ENCODE data around the gene BAHCC1.

BAHCC1 gene

DNA sequence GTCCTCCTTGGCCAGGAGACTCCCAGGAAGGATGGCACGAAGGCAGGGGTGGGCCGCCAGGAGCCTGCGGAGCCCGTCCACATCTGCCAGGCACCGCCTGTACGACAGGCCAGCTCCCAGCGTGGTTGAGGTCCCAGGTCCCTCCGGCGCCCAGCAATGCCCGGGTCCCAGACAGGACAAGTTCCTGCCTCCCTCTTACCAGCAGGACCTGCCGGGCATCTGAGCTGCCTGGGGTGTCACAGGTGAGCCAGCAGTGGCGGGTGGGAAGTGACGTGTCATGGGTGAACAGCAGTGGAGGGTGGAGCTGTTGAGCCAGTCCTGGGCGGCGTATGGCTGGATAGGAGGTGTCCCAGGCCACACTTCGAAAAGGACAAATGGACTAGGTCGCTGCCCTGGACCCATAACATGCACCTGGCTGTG lies 15.7 kb upstream of the BAHCC1 start:
- no peaks in the 10 kb centered on the region for H3K36me3 ChIP-seq (ENCODE audit: insufficient read depth, insufficient read length, low read length)
- H3K4me3 ChIP-seq (ENCODE audit: insufficient read length, low read depth), result no peak overlapping the region
- no peaks in the 10 kb centered on the region for H3K9me3 ChIP-seq (ENCODE audit: insufficient read depth, low read length)
- H3K9ac ChIP-seq (ENCODE audit: insufficient read length, low read depth), result no peak overlapping the region
- no peak for TF ChIP-seq ZNF274 (IDR thresholded peaks at IDR 0.05; ENCODE audit: low read depth, low read length)
- TF ChIP-seq SUZ12 (IDR thresholded peaks at IDR 0.05; ENCODE audit: extremely low read depth, insufficient read depth, insufficient read length), result no peak
- no peak for TF ChIP-seq YY1 (IDR thresholded peaks at IDR 0.05; ENCODE audit: insufficient read depth, insufficient read length)
- DNase-seq (ENCODE audit: low read depth, low spot score), result no peak
- peaks cover 22% of the 10 kb centered on the region for H3K27me3 ChIP-seq (ENCODE audit: insufficient read depth, insufficient read length)
- H3K4me1 ChIP-seq (ENCODE audit: insufficient read depth, insufficient read length), result peaks cover 8% of the 10 kb centered on the region

DNA sequence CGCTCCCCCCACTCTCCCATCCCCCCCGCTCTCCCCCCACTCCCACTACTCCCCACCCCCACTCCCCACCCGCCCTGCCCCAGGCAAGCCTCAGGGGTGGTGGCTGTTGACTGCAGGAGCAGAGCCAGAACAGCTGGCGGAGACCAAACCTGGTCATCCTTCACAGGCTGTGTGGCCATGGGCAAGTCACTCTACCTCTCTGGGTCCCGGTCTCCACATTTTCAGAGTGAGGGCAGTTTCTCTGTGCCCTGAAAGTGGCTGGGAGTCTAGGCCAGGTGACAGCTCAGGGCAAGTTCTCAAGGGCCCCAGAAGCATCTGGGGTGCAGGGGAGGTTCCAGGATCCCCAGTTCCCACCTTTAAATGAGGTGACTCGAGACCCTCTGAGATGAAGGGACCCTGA lies 15.1 kb upstream of the BAHCC1 start:
- no peak for DNase-seq (ENCODE audit: low read depth, low spot score)
- H3K4me3 ChIP-seq (ENCODE audit: insufficient read length, low read depth), result no peak overlapping the region
- H3K27me3 ChIP-seq (ENCODE audit: insufficient read depth, insufficient read length), result peaks cover 26% of the 10 kb centered on the region
- peaks cover 8% of the 10 kb centered on the region for H3K4me1 ChIP-seq (ENCODE audit: insufficient read depth, insufficient read length)
- TF ChIP-seq YY1 (IDR thresholded peaks at IDR 0.05; ENCODE audit: insufficient read depth, insufficient read length) (no peak), SUZ12 (IDR thresholded peaks at IDR 0.05; ENCODE audit: extremely low read depth, insufficient read depth, insufficient read length) (no peak), ZNF274 (IDR thresholded peaks at IDR 0.05; ENCODE audit: low read depth, low read length) (no peak)
- H3K9ac ChIP-seq (ENCODE audit: insufficient read length, low read depth), result no peak overlapping the region
- H3K9me3 ChIP-seq (ENCODE audit: insufficient read depth, low read length), result no peaks in the 10 kb centered on the region
- H3K36me3 ChIP-seq (ENCODE audit: insufficient read depth, insufficient read length, low read length), result no peaks in the 10 kb centered on the region

DNA sequence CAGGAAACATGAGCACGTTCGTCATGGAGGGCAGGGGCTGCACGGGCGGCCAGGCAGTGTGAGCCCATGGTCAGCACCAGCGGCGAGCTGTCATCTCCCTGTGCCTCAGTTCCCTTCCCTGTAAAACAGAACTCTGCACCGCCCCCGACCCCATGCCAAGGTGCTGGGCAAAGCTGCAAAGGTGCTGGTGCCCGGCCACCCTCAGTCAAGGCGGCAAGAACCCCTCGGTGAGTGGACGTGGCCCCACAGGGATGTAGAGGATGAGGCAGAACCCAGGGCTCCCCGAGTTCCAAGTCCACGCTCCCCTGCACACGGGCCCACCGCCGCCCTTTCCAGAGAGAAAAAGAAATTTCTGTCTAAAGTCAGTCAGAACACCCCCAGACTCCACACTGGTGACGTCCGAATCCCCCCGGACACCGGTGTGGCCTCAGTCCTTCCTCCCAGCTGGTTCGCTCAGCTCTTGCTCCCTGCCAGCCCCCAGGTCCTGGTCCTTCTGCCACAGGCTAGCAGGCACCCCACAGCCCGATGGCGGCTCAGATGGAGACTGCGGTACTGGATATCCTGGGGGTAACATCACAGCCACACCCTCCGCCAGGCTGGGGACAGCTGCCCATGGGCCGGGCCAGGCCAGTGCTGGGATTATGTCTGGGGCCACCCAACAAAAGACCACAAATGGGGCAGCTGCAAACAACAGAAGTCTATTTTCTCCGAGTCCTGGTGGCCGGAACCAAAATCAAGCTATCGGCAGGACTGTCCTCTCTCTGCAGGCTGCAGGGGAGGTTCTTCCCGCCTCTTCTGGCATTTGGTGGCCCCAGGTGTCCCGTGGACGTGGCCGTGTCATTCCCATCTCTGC lies 14.4 kb upstream of the BAHCC1 start:
- no peaks in the 10 kb centered on the region for H3K9me3 ChIP-seq (ENCODE audit: insufficient read depth, low read length)
- TF ChIP-seq SUZ12 (IDR thresholded peaks at IDR 0.05; ENCODE audit: extremely low read depth, insufficient read depth, insufficient read length) (no peak), ZNF274 (IDR thresholded peaks at IDR 0.05; ENCODE audit: low read depth, low read length) (no peak), YY1 (IDR thresholded peaks at IDR 0.05; ENCODE audit: insufficient read depth, insufficient read length) (no peak)
- H3K27me3 ChIP-seq (ENCODE audit: insufficient read depth, insufficient read length), result peaks cover 34% of the 10 kb centered on the region
- no peaks in the 10 kb centered on the region for H3K36me3 ChIP-seq (ENCODE audit: insufficient read depth, insufficient read length, low read length)
- no peak overlapping the region for H3K4me3 ChIP-seq (ENCODE audit: insufficient read length, low read depth)
- H3K4me1 ChIP-seq (ENCODE audit: insufficient read depth, insufficient read length), result peaks cover 8% of the 10 kb centered on the region
- H3K9ac ChIP-seq (ENCODE audit: insufficient read length, low read depth), result no peak overlapping the region
- DNase-seq (ENCODE audit: low read depth, low spot score), result no peak

DNA sequence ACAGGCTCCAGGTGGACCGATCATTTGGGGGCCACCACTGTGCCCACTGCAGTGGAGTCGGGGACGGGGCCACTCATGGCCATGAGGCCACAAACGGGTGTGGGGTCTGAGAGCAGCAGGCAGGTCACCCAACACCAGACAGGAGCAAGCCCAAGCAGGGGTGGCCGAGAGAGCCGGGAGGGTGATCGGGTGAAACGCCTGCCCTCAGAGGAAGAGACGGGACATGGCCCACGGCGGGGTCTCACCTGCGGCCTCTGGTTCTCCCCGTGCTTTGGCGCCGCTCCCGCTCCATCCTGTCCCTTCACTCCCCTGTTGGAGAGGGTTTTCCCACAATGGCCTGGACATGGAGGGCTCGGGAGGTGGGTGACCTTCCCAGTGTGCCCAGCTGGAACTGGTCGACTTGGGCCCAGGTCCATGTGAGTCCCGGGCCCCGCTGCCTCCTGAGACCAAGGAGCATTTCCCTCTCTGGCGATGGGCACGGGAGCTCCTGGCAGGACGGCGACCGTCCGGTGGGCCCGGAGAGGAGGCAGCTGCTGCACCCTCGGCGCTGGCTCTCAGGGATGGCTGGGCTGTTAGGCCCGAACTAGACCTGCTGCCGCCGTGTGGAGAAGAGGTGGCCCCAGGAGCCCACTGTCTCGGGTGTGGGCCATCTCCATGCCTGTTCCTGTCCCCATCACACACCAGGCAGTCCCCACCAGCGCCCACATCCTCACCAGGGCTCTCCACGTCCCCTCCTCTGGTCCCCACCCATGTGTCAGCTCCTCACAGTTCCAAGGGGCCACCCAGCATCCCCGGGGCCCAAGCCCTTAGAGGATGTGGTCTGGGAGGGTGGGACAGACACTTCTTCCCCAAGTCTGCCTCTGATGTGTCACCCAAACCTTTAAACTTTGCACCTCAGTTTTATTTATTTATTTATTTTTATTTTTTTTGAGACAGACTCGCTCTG lies 13.4 kb upstream of the BAHCC1 start:
- Histone ChIP-seq H3K4me1 (ENCODE audit: insufficient read depth, insufficient read length) (peaks cover 8% of the 10 kb centered on the region), H3K27me3 (ENCODE audit: insufficient read depth, insufficient read length) (peaks cover 44% of the 10 kb centered on the region), H3K4me3 (ENCODE audit: insufficient read length, low read depth) (no peak overlapping the region), H3K9me3 (ENCODE audit: insufficient read depth, low read length) (no peaks in the 10 kb centered on the region), H3K36me3 (ENCODE audit: insufficient read depth, insufficient read length, low read length) (no peaks in the 10 kb centered on the region), H3K9ac (ENCODE audit: insufficient read length, low read depth) (no peak overlapping the region)
- DNase-seq (ENCODE audit: low read depth, low spot score), result no peak
- TF ChIP-seq ZNF274 (IDR thresholded peaks at IDR 0.05; ENCODE audit: low read depth, low read length) (no peak), YY1 (IDR thresholded peaks at IDR 0.05; ENCODE audit: insufficient read depth, insufficient read length) (no peak), SUZ12 (IDR thresholded peaks at IDR 0.05; ENCODE audit: extremely low read depth, insufficient read depth, insufficient read length) (no peak)

DNA sequence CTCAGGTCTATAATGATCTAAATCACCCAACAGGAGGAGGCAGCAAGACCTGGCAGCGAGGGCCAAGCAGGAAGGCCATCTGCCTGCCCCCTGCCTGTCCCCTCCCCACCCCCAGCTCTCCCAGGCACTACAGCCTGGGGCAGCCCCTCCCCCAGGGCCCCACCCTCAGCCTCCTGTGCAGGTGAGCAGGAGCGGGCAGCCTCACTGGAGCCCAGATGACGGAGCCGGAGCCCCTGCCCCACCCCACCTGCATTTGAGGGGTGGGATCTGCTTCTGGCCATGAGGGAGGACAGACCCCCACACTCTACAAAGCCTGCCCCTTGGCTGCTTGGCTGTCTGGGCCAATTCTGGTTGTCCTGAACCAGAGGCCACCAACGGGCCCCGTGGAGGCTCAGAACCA lies 12.4 kb upstream of the BAHCC1 start:
- Histone ChIP-seq H3K9me3 (ENCODE audit: insufficient read depth, low read length) (no peaks in the 10 kb centered on the region), H3K36me3 (ENCODE audit: insufficient read depth, insufficient read length, low read length) (no peaks in the 10 kb centered on the region), H3K4me3 (ENCODE audit: insufficient read length, low read depth) (no peak overlapping the region), H3K27me3 (ENCODE audit: insufficient read depth, insufficient read length) (peaks cover 52% of the 10 kb centered on the region), H3K4me1 (ENCODE audit: insufficient read depth, insufficient read length) (peaks cover 8% of the 10 kb centered on the region), H3K9ac (ENCODE audit: insufficient read length, low read depth) (no peak overlapping the region)
- no peak for DNase-seq (ENCODE audit: low read depth, low spot score)
- TF ChIP-seq YY1 (IDR thresholded peaks at IDR 0.05; ENCODE audit: insufficient read depth, insufficient read length) (no peak), SUZ12 (IDR thresholded peaks at IDR 0.05; ENCODE audit: extremely low read depth, insufficient read depth, insufficient read length) (no peak), ZNF274 (IDR thresholded peaks at IDR 0.05; ENCODE audit: low read depth, low read length) (no peak)

DNA sequence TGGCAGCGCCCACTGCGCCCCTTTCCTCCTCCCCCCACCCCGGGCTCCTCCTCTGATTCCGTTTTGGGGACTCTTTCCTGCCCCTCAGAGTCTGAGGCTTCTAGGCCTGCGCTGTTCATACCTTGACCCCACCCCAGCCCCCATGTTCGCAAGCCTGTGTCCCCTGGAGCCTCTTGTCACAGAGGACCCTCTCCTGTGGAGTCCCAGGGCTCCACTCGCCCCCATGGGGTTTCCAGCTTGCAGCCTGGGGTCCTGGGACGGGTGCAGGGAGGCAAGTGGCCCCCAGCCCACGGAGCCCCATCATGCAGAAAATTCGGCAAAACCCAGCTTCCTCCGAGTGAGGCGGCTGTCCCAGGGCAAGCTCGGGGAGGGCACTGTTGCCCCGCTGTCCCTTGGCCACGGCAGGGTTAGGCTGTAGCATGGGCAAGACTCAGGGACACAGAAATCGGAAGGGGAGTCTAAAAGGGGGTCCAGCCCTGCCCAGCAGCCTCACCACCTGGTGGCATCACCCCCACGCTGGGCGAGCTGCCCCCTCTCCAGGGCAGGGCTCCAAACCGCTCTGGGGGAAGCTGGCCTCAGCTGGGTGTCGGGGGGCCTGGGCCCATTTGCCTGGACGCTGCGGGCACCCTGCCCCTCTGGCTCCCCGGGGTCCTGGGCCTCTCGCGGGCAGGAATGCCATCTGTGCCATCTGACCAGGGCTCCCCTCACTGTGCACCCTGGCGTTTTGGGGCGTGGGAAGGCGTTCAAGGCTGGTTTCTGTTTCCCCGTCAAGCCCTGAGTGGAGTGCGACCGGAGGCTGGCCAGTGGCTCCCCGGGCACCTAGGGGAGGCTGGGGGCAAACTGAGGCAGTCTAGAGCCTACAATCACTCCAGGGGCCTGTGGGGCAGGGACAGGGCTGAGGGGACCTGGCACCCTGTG lies 11.5 kb upstream of the BAHCC1 start:
- H3K4me1 ChIP-seq (ENCODE audit: insufficient read depth, insufficient read length), result peaks cover 11% of the 10 kb centered on the region
- H3K4me3 ChIP-seq (ENCODE audit: insufficient read length, low read depth), result no peak overlapping the region
- H3K27me3 ChIP-seq (ENCODE audit: insufficient read depth, insufficient read length), result peaks cover 61% of the 10 kb centered on the region
- TF ChIP-seq YY1 (IDR thresholded peaks at IDR 0.05; ENCODE audit: insufficient read depth, insufficient read length) (no peak), ZNF274 (IDR thresholded peaks at IDR 0.05; ENCODE audit: low read depth, low read length) (no peak), SUZ12 (IDR thresholded peaks at IDR 0.05; ENCODE audit: extremely low read depth, insufficient read depth, insufficient read length) (no peak)
- no peak for DNase-seq (ENCODE audit: low read depth, low spot score)
- H3K9me3 ChIP-seq (ENCODE audit: insufficient read depth, low read length), result no peaks in the 10 kb centered on the region
- H3K9ac ChIP-seq (ENCODE audit: insufficient read length, low read depth), result no peak overlapping the region
- H3K36me3 ChIP-seq (ENCODE audit: insufficient read depth, insufficient read length, low read length), result no peaks in the 10 kb centered on the region

All from NT2/D1 (cell line).